Neutrophil (primary cell): Measurements from ENCODE around the gene LILRA1.

Experiments
- H3K27ac ChIP-seq: fragments of 200-600 bp; sonication (generic); 2 replicates; pipeline ENCODE4 v1.5.1; 2016; ENCODE audit warnings: mild to moderate bottlenecking, moderate library complexity
- H3K27me3 ChIP-seq: fragments of 200-600 bp; sonication (generic); 2 replicates; pipeline ENCODE4 v1.6.0; 2016; ENCODE audit warnings: mild to moderate bottlenecking
- H3K36me3 ChIP-seq: fragments of 200-600 bp; sonication (generic); 2 replicates; pipeline ENCODE4 v1.5.1; 2017
- H3K4me1 ChIP-seq, 2 experiments: fragments of 200-600 bp in 1 of 2; sonication (generic) in 1 of 2; 1 replicate in 1 of 2; 2 replicates in 1 of 2; pipeline versions ENCODE4 v1.5.1 to v1.6.1; 2013 to 2016; ENCODE audit warnings: low read depth in 1 of 2, low read length in 1 of 2, mild to moderate bottlenecking in 1 of 2, moderate library complexity in 1 of 2; ENCODE audit not compliant: control insufficient read depth in 1 of 2, insufficient read depth in 1 of 2
- H3K4me3 ChIP-seq, 2 experiments: fragments of 200-600 bp in 1 of 2; sonication (generic) in 1 of 2; 1 replicate in 1 of 2; 2 replicates in 1 of 2; pipeline ENCODE4 v1.5.1; 2013 to 2016; ENCODE audit warnings: low read depth in 1 of 2, low read length in 1 of 2, mild to moderate bottlenecking in 1 of 2, moderate library complexity in 1 of 2
- H3K9me3 ChIP-seq: fragments of 200-600 bp; sonication (generic); 2 replicates; pipeline ENCODE4 v1.5.1; 2016
- CTCF ChIP-seq: fragments of 200-600 bp; sonication (generic); IDR thresholded peaks from 2 replicates; pipeline ENCODE4 v1.5.1; 2016; ENCODE audit warnings: antibody characterized with exemption

Gene LILRA1

GRCh38 chr19:54606891-54607784 is 13.7 kb downstream of the LILRA1 start:
- Histone ChIP-seq H3K4me1 (no peaks in the 10 kb centered on the region), H3K36me3 (no peaks in the 10 kb centered on the region), H3K9me3 (no peaks in the 10 kb centered on the region), H3K27me3 (peaks cover 23% of the 10 kb centered on the region), H3K27ac (no peak overlapping the region), H3K4me3 (no peak overlapping the region)
- TF ChIP-seq CTCF, result no peak

GRCh38 chr19:54607785-54608150 is 14.3 kb downstream of the LILRA1 start:
- no peaks in the 10 kb centered on the region for H3K9me3 ChIP-seq
- H3K36me3 ChIP-seq, result no peaks in the 10 kb centered on the region
- no peak overlapping the region for H3K4me3 ChIP-seq
- H3K27ac ChIP-seq, result no peak overlapping the region
- no peak for TF ChIP-seq CTCF
- H3K27me3 ChIP-seq, result peaks cover 23% of the 10 kb centered on the region
- H3K4me1 ChIP-seq, result no peaks in the 10 kb centered on the region

DNA sequence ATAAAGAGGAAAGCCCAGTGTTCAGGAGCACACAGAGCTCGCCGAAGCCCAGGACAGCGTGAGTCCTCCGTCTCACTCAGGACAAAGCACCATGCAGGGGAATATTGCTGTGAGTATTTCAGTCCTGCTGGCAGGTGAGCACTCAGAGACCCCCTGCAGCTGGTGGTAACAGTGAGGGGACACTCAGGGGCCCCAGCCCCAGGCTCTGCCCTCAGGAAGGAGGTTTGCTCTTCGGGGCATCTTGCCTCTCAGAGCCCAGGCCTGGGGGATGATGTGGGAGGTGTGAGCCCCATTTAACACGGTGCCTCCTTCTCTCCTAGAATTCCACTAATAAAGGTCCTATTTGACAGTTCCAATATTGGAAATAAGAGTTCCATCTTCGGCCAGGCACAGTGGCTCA is 14.8 kb downstream of the LILRA1 start:
- no peak overlapping the region for H3K27ac ChIP-seq
- H3K4me1 ChIP-seq, result no peaks in the 10 kb centered on the region
- no peaks in the 10 kb centered on the region for H3K36me3 ChIP-seq
- H3K9me3 ChIP-seq, result no peaks in the 10 kb centered on the region
- no peak overlapping the region for H3K4me3 ChIP-seq
- peaks cover 21% of the 10 kb centered on the region for H3K27me3 ChIP-seq
- TF ChIP-seq CTCF, result no peak

DNA sequence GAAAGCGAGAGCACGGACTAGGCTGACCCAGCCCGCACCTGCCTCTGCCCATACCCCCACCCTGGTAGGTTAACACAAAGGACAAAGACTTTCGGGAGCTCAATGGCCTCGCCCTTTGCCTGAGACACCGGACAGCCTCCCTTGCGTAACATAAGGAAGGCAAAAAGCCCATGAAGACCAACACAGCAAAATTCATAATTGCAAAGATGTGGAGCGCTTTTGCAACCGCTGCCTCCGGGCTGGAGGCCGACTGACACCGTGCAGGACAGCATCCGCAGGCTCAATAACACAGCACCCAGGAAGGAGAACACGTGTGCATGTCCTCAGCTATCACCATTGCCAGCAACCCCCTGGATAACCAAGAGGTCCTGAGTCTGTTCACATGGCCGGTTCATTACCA is 15.4 kb downstream of the LILRA1 start:
- no peak for TF ChIP-seq CTCF
- no peaks in the 10 kb centered on the region for H3K9me3 ChIP-seq
- no peak overlapping the region for H3K27ac ChIP-seq

GRCh38 chr19:54609356-54609791 is 15.9 kb downstream of the LILRA1 start:
- no peak overlapping the region for H3K4me3 ChIP-seq
- no peaks in the 10 kb centered on the region for H3K36me3 ChIP-seq
- no peak for TF ChIP-seq CTCF
- H3K27me3 ChIP-seq, result peaks cover 10% of the 10 kb centered on the region
- no peaks in the 10 kb centered on the region for H3K4me1 ChIP-seq
- H3K9me3 ChIP-seq, result no peaks in the 10 kb centered on the region
- no peak overlapping the region for H3K27ac ChIP-seq

More for the DNA sequence above, 15.4 kb downstream of the LILRA1 start:
- no peak overlapping the region for H3K4me3 ChIP-seq
- peaks cover 15% of the 10 kb centered on the region for H3K27me3 ChIP-seq
- H3K4me1 ChIP-seq, result no peaks in the 10 kb centered on the region
- no peaks in the 10 kb centered on the region for H3K36me3 ChIP-seq
